OCI-LY1 (cell line): Measurements from ENCODE around the gene GPR18.
"Not testable (repeated sequence)": the region's sequence is repeated elsewhere in the genome, so short reads cannot be mapped to it uniquely, and the experiment has no call there.

Source experiments
- H2AFZ ChIP-seq: fragments of 200-600 bp; sonication (generic), shearing (Covaris generic); 2 replicates; pipeline ENCODE4 v1.6.0; 2014; ENCODE audit warnings: antibody characterized with exemption, mild to moderate bottlenecking, low read length
- H3F3A ChIP-seq: fragments of 200-600 bp; sonication (generic), shearing (Covaris generic); 2 replicates; pipeline ENCODE4 v1.6.0; 2014; ENCODE audit warnings: mild to moderate bottlenecking, antibody characterized with exemption, low read length, moderate library complexity; ENCODE audit not compliant: insufficient read depth
- H3K27ac ChIP-seq: fragments of 200-600 bp; sonication (generic); 2 replicates; pipeline ENCODE4 v1.5.1; 2014; ENCODE audit warnings: low read length, mixed run types, mild to moderate bottlenecking, low read depth; ENCODE audit not compliant: poor library complexity, severe bottlenecking
- H3K27me3 ChIP-seq: fragments of 200-600 bp; sonication (generic); 2 replicates; pipeline ENCODE4 v1.6.0; 2014; ENCODE audit warnings: antibody characterized with exemption, mild to moderate bottlenecking, low read length, moderate library complexity; ENCODE audit not compliant: insufficient read depth
- H3K36me3 ChIP-seq: fragments of 200-600 bp; sonication (generic); 2 replicates; pipeline ENCODE4 v1.6.1; 2014; ENCODE audit warnings: mild to moderate bottlenecking, antibody characterized with exemption, low read length, moderate library complexity, mixed read lengths; ENCODE audit not compliant: insufficient read depth
- H3K4me1 ChIP-seq: fragments of 200-600 bp; sonication (generic); 2 replicates; pipeline ENCODE4 v1.5.1; 2014; ENCODE audit warnings: mild to moderate bottlenecking, low read length, moderate library complexity; ENCODE audit not compliant: insufficient read depth, severe bottlenecking
- H3K4me2 ChIP-seq: fragments of 200-600 bp; sonication (generic), shearing (Covaris generic); 2 replicates; pipeline ENCODE4 v1.6.1; 2014; ENCODE audit warnings: low read length
- H3K4me3 ChIP-seq: fragments of 200-600 bp; sonication (generic); 2 replicates; pipeline ENCODE4 v1.5.1; 2014; ENCODE audit warnings: low read length, low read depth, mild to moderate bottlenecking, mixed read lengths; ENCODE audit not compliant: poor library complexity, severe bottlenecking
- H3K79me2 ChIP-seq: fragments of 200-600 bp; shearing (Covaris generic); 2 replicates; pipeline ENCODE4 v1.6.1; 2016; ENCODE audit warnings: mixed run types, low read length, mixed read lengths; ENCODE audit not compliant: insufficient read depth
- H3K9ac ChIP-seq: fragments of 200-600 bp; sonication (generic), shearing (Covaris generic); 2 replicates; pipeline ENCODE4 v1.6.1; 2014; ENCODE audit warnings: mild to moderate bottlenecking, low read length, mixed read lengths
- H3K9me2 ChIP-seq: fragments of 200-600 bp; sonication (generic), shearing (Covaris generic); 2 replicates; pipeline ENCODE4 v1.6.1; 2014; ENCODE audit warnings: low read depth, mild to moderate bottlenecking, low read length, mixed read lengths
- H3K9me3 ChIP-seq: fragments of 200-600 bp; shearing (Covaris generic); 2 replicates; pipeline ENCODE4 v1.6.1; 2014; ENCODE audit warnings: low read length, mixed read lengths
- H4K20me1 ChIP-seq: fragments of 200-600 bp; sonication (generic), shearing (Covaris generic); 2 replicates; pipeline ENCODE4 v1.6.0; 2016; ENCODE audit warnings: mild to moderate bottlenecking, low read length; ENCODE audit not compliant: insufficient read depth
- CTCF ChIP-seq: fragments of 200-600 bp; sonication (generic), shearing (Covaris generic); IDR thresholded peaks from 2 replicates; pipeline ENCODE4 v1.5.1; 2017; ENCODE audit warnings: mild to moderate bottlenecking, antibody characterized with exemption, low read length, moderate library complexity, mixed read lengths
- EZH2 ChIP-seq: fragments of 200-600 bp; sonication (generic), shearing (Covaris generic); IDR thresholded peaks from 2 replicates; pipeline ENCODE4 v1.8.0; 2017; ENCODE audit warnings: borderline replicate concordance, mixed run types, mild to moderate bottlenecking, antibody characterized with exemption, low read length, moderate library complexity, mixed read lengths

The GPR18 gene

GRCh38 chr13:99251921-99252320 is 6.3 kb downstream of the GPR18 start:
- no peaks in the 10 kb centered on the region for H3K9me2 ChIP-seq
- no peaks in the 10 kb centered on the region for H3K27me3 ChIP-seq
- H3K4me2 ChIP-seq: no peak overlapping the region
- no peaks in the 10 kb centered on the region for H4K20me1 ChIP-seq
- no peak overlapping the region for H3K9ac ChIP-seq
- H3F3A ChIP-seq: no peaks in the 10 kb centered on the region
- H3K4me3 ChIP-seq: no peak overlapping the region
- H3K36me3 ChIP-seq: peaks cover 37% of the 10 kb centered on the region
- H2AFZ ChIP-seq: no peak overlapping the region
- H3K9me3 ChIP-seq: no peaks in the 10 kb centered on the region
- H3K27ac ChIP-seq: no peak overlapping the region
- H3K79me2 ChIP-seq: peaks cover 14% of the 10 kb centered on the region
- TF ChIP-seq EZH2 (no peak), CTCF (no peak)
- peaks cover 17% of the 10 kb centered on the region for H3K4me1 ChIP-seq

GRCh38 chr13:99250982-99251825 is 7.0 kb downstream of the GPR18 start:
- no peak overlapping the region for H3K27ac ChIP-seq

GRCh38 chr13:99249606-99250005 is 8.6 kb downstream of the GPR18 start:
- H3K79me2 ChIP-seq, H3K4me1 ChIP-seq, H3F3A ChIP-seq, H3K4me2 ChIP-seq, H3K4me3 ChIP-seq, H3K9me3 ChIP-seq, H3K9me2 ChIP-seq, H3K27ac ChIP-seq, H3K9ac ChIP-seq, H3K27me3 ChIP-seq, H4K20me1 ChIP-seq, H2AFZ ChIP-seq: not testable (repeated sequence)
- peaks cover 20% of the 10 kb centered on the region for H3K36me3 ChIP-seq

More at GRCh38 chr13:99250982-99251825, 7.0 kb downstream of the GPR18 start:
- peaks cover 7% of the 10 kb centered on the region for H3K79me2 ChIP-seq
- no peaks in the 10 kb centered on the region for H3K9me3 ChIP-seq
- H3K4me3 ChIP-seq: no peak overlapping the region
- no peaks in the 10 kb centered on the region for H4K20me1 ChIP-seq
- no peak overlapping the region for H2AFZ ChIP-seq
- peaks cover 36% of the 10 kb centered on the region for H3K36me3 ChIP-seq
- TF ChIP-seq EZH2 (no peak), CTCF (no peak)
- peaks cover 10% of the 10 kb centered on the region for H3K4me1 ChIP-seq
- H3K9me2 ChIP-seq: no peaks in the 10 kb centered on the region
- no peaks in the 10 kb centered on the region for H3K27me3 ChIP-seq
- H3K9ac ChIP-seq: no peak overlapping the region
- no peak overlapping the region for H3K4me2 ChIP-seq
- H3F3A ChIP-seq: no peaks in the 10 kb centered on the region

- not testable (repeated sequence) for H3K9me2 ChIP-seq, H4K20me1 ChIP-seq, H3K4me2 ChIP-seq, H3F3A ChIP-seq, H3K4me3 ChIP-seq, H2AFZ ChIP-seq, H3K27ac ChIP-seq, H3K79me2 ChIP-seq, H3K9ac ChIP-seq, H3K4me1 ChIP-seq, H3K9me3 ChIP-seq, H3K27me3 ChIP-seq
- H3K36me3 ChIP-seq: peaks cover 16% of the 10 kb centered on the region
These were observed 9.0 kb downstream of the GPR18 start for GRCh38 chr13:99249178-99249577.
